Stimulated activated naive CD8-positive, alpha-beta T cell treated with anti-CD3 and anti-CD28 coated beads, Interleukin-15, Interleukin-2, amounts not matched to agents 100 U/mL and 50 U/mL, for 24 hours (primary cell): ENCODE results near the gene ALG9.

Source experiments
- ATAC-seq: fragments of 150-1000 bp; cut with Tn5 transposase; one replicate; pipeline ENCODE4 v1.10.0; 2021
- DNase-seq: peaks from one replicate; pipeline ENCODE4 v3.0.0; 2021

The ALG9 gene

GRCh38 chr11:111835665-111836064 lies 35.7 kb downstream of the ALG9 start:
- ATAC-seq (no peak), DNase-seq (no peak)

GRCh38 chr11:111834432-111835163 lies 36.8 kb downstream of the ALG9 start:
- no peak for ATAC-seq
- no peak for DNase-seq

- ATAC-seq (no peak), DNase-seq (no peak)
Observed at GRCh38 chr11:111833524-111833923, 37.9 kb downstream of the ALG9 start.

- DNase-seq (no peak), ATAC-seq (peak; percentile 43)
Observed at GRCh38 chr11:111829185-111829968, 42.0 kb downstream of the ALG9 start.

GRCh38 chr11:111826322-111826950 lies 44.9 kb downstream of the ALG9 start:
- no peak for DNase-seq
- no peak for ATAC-seq

GRCh38 chr11:111823629-111824028 lies 47.8 kb downstream of the ALG9 start:
- ATAC-seq (no peak), DNase-seq (no peak)

- DNase-seq (no peak), ATAC-seq (no peak)
Observed at GRCh38 chr11:111823131-111823530, 48.2 kb downstream of the ALG9 start.

GRCh38 chr11:111819829-111820237 lies 51.5 kb downstream of the ALG9 start:
- no peak for ATAC-seq
- no peak for DNase-seq

GRCh38 chr11:111819161-111819828 lies 52.1 kb downstream of the ALG9 start:
- no peak for DNase-seq
- no peak for ATAC-seq

- DNase-seq (no peak), ATAC-seq (no peak)
Observed at GRCh38 chr11:111815489-111815888, 55.9 kb downstream of the ALG9 start.

- DNase-seq (no peak), ATAC-seq (no peak)
Observed at GRCh38 chr11:111814557-111815320, 56.6 kb downstream of the ALG9 start.

- no peak for DNase-seq
- no peak for ATAC-seq
Observed at GRCh38 chr11:111814106-111814505, 57.3 kb downstream of the ALG9 start.

- no peak for ATAC-seq
- DNase-seq = no peak
Observed at GRCh38 chr11:111812211-111812610, 59.2 kb downstream of the ALG9 start.

GRCh38 chr11:111811445-111811844 lies 59.9 kb downstream of the ALG9 start:
- no peak for DNase-seq

GRCh38 chr11:111808834-111809233 lies 62.5 kb downstream of the ALG9 start:
- no peak for DNase-seq
- no peak for ATAC-seq

More at GRCh38 chr11:111811445-111811844, 59.9 kb downstream of the ALG9 start:
- no peak for ATAC-seq

- ATAC-seq (no peak), DNase-seq (no peak)
Observed at GRCh38 chr11:111808063-111808588, 63.3 kb downstream of the ALG9 start.

GRCh38 chr11:111807076-111807475 lies 64.3 kb downstream of the ALG9 start:
- ATAC-seq (no peak), DNase-seq (no peak)

GRCh38 chr11:111801135-111801534 lies 70.2 kb downstream of the ALG9 start:
- DNase-seq (no peak), ATAC-seq (no peak)

GRCh38 chr11:111798279-111798678 lies 73.1 kb downstream of the ALG9 start:
- no peak for ATAC-seq

GRCh38 chr11:111797145-111797581 lies 74.2 kb downstream of the ALG9 start:
- DNase-seq = no peak
- no peak for ATAC-seq

More at GRCh38 chr11:111798279-111798678, 73.1 kb downstream of the ALG9 start:
- DNase-seq = no peak

- no peak for ATAC-seq
- DNase-seq = no peak
Observed at GRCh38 chr11:111796696-111797095, 74.7 kb downstream of the ALG9 start.
